Right lobe of liver (tissue), 6 donors: Measurements from ENCODE around the gene C11orf68. TPM values are rescaled to one million over a fixed set of nuclear protein-coding genes. Genes with fewer than 3 reads are reported as not detected.

Experiments used
- ATAC-seq, 4 donors: fragments of 200-7000 bp; cut with Tn5 transposase; one replicate each; pipeline ENCODE4 v1.9.1; 2020; ENCODE audit warnings: mild to moderate bottlenecking in 4 of 4, moderate library complexity in 4 of 4
- DNase-seq, 3 donors: peaks; one replicate each; pipeline ENCODE4 v3.0.0-alpha.2; 2020
- H3K27ac ChIP-seq, 3 donors: fragments of 200-600 bp; one replicate each; pipeline ENCODE4 v1.8.0; 2022
- H3K27me3 ChIP-seq, 2 donors: fragments of 200-600 bp; one replicate each; pipeline ENCODE4 v1.8.0; 2022
- H3K36me3 ChIP-seq, 4 donors: fragments of 200-600 bp; sonication (generic) in 1 of 4; one replicate each; pipeline versions ENCODE4 v1.5.1 to v1.8.0; 2017 to 2022; ENCODE audit warnings: control low read depth in 1 of 4
- H3K4me1 ChIP-seq, 4 donors: fragments of 200-600 bp; sonication (generic) in 1 of 4; one replicate each; pipeline versions ENCODE4 v1.5.1 to v1.8.0; 2017 to 2022; ENCODE audit warnings: control low read depth in 1 of 4
- H3K4me3 ChIP-seq, 3 donors: fragments of 200-600 bp; one replicate each; pipeline ENCODE4 v1.8.0; 2022
- H3K9me3 ChIP-seq, 4 donors: fragments of 200-600 bp; sonication (generic) in 1 of 4; one replicate each; pipeline versions ENCODE4 v1.5.1 to v1.8.0; 2017 to 2022; ENCODE audit warnings: control low read depth in 1 of 4
- CTCF ChIP-seq, 4 donors: fragments of 200-600 bp in 3 of 4; fragments of 450-650 bp in 1 of 4; IDR thresholded peaks; one replicate each; pipeline versions ENCODE4 v1.5.1 to v1.8.0; 2016 to 2022; ENCODE audit warnings: antibody characterized with exemption in 4 of 4, mild to moderate bottlenecking in 2 of 4
- POLR2A ChIP-seq: fragments of 450-650 bp; IDR thresholded peaks from one replicate; pipeline ENCODE4 v1.6.1; 2017; ENCODE audit warnings: antibody characterized with exemption, mild to moderate bottlenecking
- WGBS: methylation state at CpG from one replicate; pipeline ENCODE4 v1.1.6; 2018; ENCODE audit warnings: low coverage, low lambda C conversion rate; ENCODE audit not compliant: insufficient coverage; ENCODE audit errors: missing lambda C conversion rate; 5-methylcytosine and 5-hydroxymethylcytosine counted together
- intact Hi-C, 2 donors: fragments of 100-400 bp; cut with DNase I; formaldehyde crosslinking; loops; one replicate each; pipeline versions ENCODE4 v1.11.2 to v1.14.1; 2022
- total RNA-seq, 6 experiments: library from RNA; depleted of rRNA in 2 of 6; stranded (reverse); fragments of >200 nt in 2 of 6; fragmentation: NEBNext Ultra II Directional in 3 of 6; extraction: Animal tissue kit (Norgen Biotek cat#: 25700) in 3 of 6; gene quantifications; one replicate each; pipeline versions ENCODE4 v1.1.0 to v1.2.4, GENCODE V29; 2016 to 2023
- donor health status: DM: no; HTN: yes; CAD: no.
- donor health status: DM: no; HTN: no; CAD: no.
- donor health status: DM: no; HTN: no; CAD: no.
- donor health status: DM: no; HTN: yes; CAD: no.
- donor health status: DM: no; HTN: yes; CAD: no.

C11orf68 gene
- total RNA-seq, 6 experiments from 2014 or later = 6.5 to 14.0 (median 12.4) TPM

DNA sequence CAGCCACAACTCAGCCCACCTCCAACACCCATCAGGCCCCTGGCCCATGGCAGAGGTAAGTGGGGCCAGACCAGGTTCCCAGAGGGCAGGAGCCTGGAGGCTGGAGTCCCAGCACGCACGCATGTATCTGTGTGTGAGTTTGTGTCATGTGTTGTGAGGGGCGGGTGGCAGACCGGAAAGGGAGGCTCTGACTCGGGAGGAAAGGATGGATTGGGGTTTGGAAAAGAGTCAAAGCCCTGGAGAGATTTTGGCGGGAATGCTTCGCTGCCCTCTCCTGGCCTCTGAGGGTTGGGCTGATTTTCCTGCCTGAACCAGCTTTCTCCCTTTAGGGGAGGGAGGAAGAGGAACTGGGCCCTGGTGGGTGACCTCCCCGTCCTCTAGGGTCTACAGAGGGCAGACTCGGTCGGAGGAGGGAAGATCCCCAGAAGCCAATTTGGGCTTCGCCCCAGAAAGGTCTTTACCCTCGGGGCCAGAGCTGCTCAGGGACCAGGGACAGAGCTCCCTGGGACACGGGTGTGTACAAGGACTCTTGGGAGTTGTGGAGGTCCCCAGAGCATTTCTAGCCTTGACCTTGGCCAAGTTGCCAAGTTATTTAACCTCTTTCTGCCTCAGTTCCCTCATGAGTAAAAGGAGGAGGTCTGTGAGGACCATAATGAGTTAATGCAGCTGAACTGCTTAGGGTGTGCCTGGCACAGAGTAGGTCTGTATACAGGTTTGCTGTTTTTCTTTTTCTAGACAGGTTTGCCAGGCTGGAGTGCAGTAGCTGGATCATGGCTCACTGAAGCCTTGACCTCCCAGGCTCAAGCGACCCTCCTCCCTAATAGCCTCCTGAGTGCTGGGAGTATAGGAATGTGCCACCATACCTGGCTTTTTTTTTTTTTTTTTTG is 6.9 kb downstream of the C11orf68 start:
- WGBS = 20% methylated on average over 2 of the region's 14 CpGs
- ATAC-seq = peak; percentile 45 to 58 (median 48)
- TF ChIP-seq CTCF (IDR thresholded peaks at IDR 0.05) (peak in 3 of 4 donors; percentile 3 to 14 (median 10)), POLR2A (no peak)

GRCh38 chr11:65907878-65908277 is 11.0 kb downstream of the C11orf68 start:
- TF ChIP-seq CTCF (IDR thresholded peaks at IDR 0.05) (no peak), POLR2A (no peak)
- H3K4me3 ChIP-seq = no peak overlapping the region
- no peaks in the 10 kb centered on the region for H3K4me1 ChIP-seq
- H3K27ac ChIP-seq = no peak overlapping the region
- H3K9me3 ChIP-seq = no peaks in the 10 kb centered on the region
- 90% methylated on average over 5 of the region's 6 CpGs for WGBS
- H3K27me3 ChIP-seq = no peaks in the 10 kb centered on the region
- no peak for DNase-seq
- ATAC-seq = no peak
- H3K36me3 ChIP-seq = no peaks in the 10 kb centered on the region
- intact Hi-C loops = no loop called here

More for the DNA sequence above, 6.9 kb downstream of the C11orf68 start:
- no peak overlapping the region for H3K27ac ChIP-seq
- H3K36me3 ChIP-seq = no peaks in the 10 kb centered on the region
- H3K9me3 ChIP-seq = no peaks in the 10 kb centered on the region
- intact Hi-C loops = no loop called here
- DNase-seq = no peak
- H3K4me3 ChIP-seq = no peak overlapping the region
- no peaks in the 10 kb centered on the region for H3K27me3 ChIP-seq
- no peaks in the 10 kb centered on the region for H3K4me1 ChIP-seq

GRCh38 chr11:65906602-65907001 is 12.3 kb downstream of the C11orf68 start:
- Histone ChIP-seq H3K27ac (no peak overlapping the region), H3K9me3 (no peaks in the 10 kb centered on the region), H3K36me3 (no peaks in the 10 kb centered on the region), H3K27me3 (no peaks in the 10 kb centered on the region), H3K4me3 (no peak overlapping the region), H3K4me1 (no peaks in the 10 kb centered on the region)
- intact Hi-C loops = no loop called here
- TF ChIP-seq CTCF (IDR thresholded peaks at IDR 0.05) (no peak), POLR2A (no peak)
- DNase-seq (no peak), ATAC-seq (no peak)
- 82% methylated on average over 5 of the region's 5 CpGs for WGBS

DNA sequence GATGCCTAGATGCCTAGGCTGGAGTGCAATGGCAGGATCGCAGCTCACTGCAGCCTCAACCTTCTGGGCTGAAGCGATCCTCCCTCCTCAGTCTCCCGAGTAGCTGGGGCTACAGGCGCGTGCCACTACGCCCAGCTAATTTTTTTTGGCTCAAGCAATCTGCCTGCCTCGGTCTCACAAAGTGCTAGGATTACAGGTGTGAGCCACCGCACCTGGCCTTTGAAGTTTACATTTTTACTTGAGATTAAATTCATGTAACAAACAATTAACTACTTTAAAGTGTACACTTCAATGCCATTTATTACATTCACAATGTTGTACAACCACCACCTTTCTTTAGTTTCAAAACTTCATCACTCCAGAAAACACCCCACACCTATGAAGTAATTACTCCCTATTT is 15.1 kb downstream of the C11orf68 start:
- TF ChIP-seq CTCF (IDR thresholded peaks at IDR 0.05) (no peak), POLR2A (no peak)
- intact Hi-C loops = no loop called here
- ATAC-seq = no peak
- Histone ChIP-seq H3K4me1 (peaks cover 0 to 9% (median 3%) of the 10 kb centered on the region in 4 donors), H3K36me3 (no peaks in the 10 kb centered on the region), H3K9me3 (no peaks in the 10 kb centered on the region), H3K27me3 (no peaks in the 10 kb centered on the region), H3K4me3 (no peak overlapping the region), H3K27ac (no peak overlapping the region)
- 87% methylated on average over 7 of the region's 8 CpGs for WGBS
- no peak for DNase-seq
